ENCODE data around the gene CCSER1. TPM values are rescaled to one million over a fixed set of nuclear protein-coding genes. Genes with fewer than 3 reads are reported as not detected.
"Not testable (repeated sequence)": the region's sequence is repeated elsewhere in the genome, so short reads cannot be mapped to it uniquely, and the experiment has no call there.

CCSER1 gene
- total and polyA plus RNA-seq, 2 of the 8 experiments (the other 6 are each of a cell fraction or from before 2014, with no cell fraction given), result 0.26 to 0.84 TPM

GRCh38 chr4:90906239-90906638 lies 779.0 kb downstream of the CCSER1 start (continued):
- TF ChIP-seq RXRA (IDR thresholded peaks at IDR 0.05; ENCODE audit: insufficient read depth, low read depth, low read length) (no peak), KDM1A (IDR thresholded peaks at IDR 0.05; ENCODE audit: borderline replicate concordance, low read length) (no peak), BACH1 (IDR thresholded peaks at IDR 0.05; ENCODE audit: low read length) (no peak)

- CTCF ChIA-PET (ENCODE audit: partially characterized antibody), result interaction anchor here (0.6 to 1.1 kb wide), 2 partner anchors 165 to 394 kb away, joined by 3 to 5 read pairs; no protein-coding TSS in a partner anchor
- H3K79me2 ChIP-seq (ENCODE audit: control insufficient read depth in 1 of 2, insufficient read depth in 2 of 2, low read length in 2 of 2); H3K9ac ChIP-seq (replicated peaks in 1 of 4; ENCODE audit: extremely low read depth in 1 of 4, low read depth in 3 of 4, low read length in 3 of 4); H3K23ac ChIP-seq (ENCODE audit: insufficient read length); H3K23me2 ChIP-seq (ENCODE audit: low read depth, low read length); H2BK120ac ChIP-seq (replicated peaks; ENCODE audit: low read depth, low read length); H3K4ac ChIP-seq (replicated peaks; ENCODE audit: insufficient read length, low read depth, low read length); H3K4me3 ChIP-seq (ENCODE audit: extremely low read depth in 1 of 4, insufficient read depth in 2 of 4, low read depth in 3 of 4, low read length in 4 of 4); H2AK5ac ChIP-seq (ENCODE audit: low read depth, low read length); H3K79me1 ChIP-seq (ENCODE audit: low read depth, low read length); H3K27me3 ChIP-seq (replicated peaks in 1 of 4; ENCODE audit: control insufficient read depth in 3 of 4, extremely low read depth in 1 of 4, insufficient read depth in 3 of 4, low read length in 3 of 4); FAIRE-seq; H2BK12ac ChIP-seq (ENCODE audit: low read depth, low read length); H2AFZ ChIP-seq (ENCODE audit: low read length); H4K91ac ChIP-seq (replicated peaks; ENCODE audit: insufficient read length, low read length); H4K8ac ChIP-seq (ENCODE audit: extremely low read depth, insufficient read depth, low read length); H4K5ac ChIP-seq (ENCODE audit: insufficient read length, low read depth, low read length); H3K4me2 ChIP-seq (ENCODE audit: insufficient read depth in 1 of 2, low read depth in 2 of 2, low read length in 2 of 2); H2BK15ac ChIP-seq (ENCODE audit: low read length); DNase-seq (ENCODE audit: low read depth in 1 of 2, low spot score in 2 of 2); H3K56ac ChIP-seq (replicated peaks; ENCODE audit: insufficient read length, low read depth, low read length); H3K14ac ChIP-seq (ENCODE audit: insufficient read length); H3K27ac ChIP-seq (ENCODE audit: low read depth, low read length); H3K18ac ChIP-seq (ENCODE audit: extremely low read depth, low read length); H4K20me1 ChIP-seq (replicated peaks in 1 of 2; ENCODE audit: control insufficient read depth in 1 of 2, insufficient read depth in 2 of 2, low read length in 2 of 2); H3K36me3 ChIP-seq (ENCODE audit: control insufficient read depth in 2 of 4, insufficient read depth in 4 of 4, low read length in 3 of 4); H2BK20ac ChIP-seq (ENCODE audit: low read length); H2BK5ac ChIP-seq (ENCODE audit: low read depth, low read length); POLR2A ChIA-PET (ENCODE audit: partially characterized antibody); H3K4me1 ChIP-seq (replicated peaks in 1 of 4; ENCODE audit: control insufficient read depth in 3 of 4, insufficient read depth in 4 of 4, low read length in 3 of 4): not testable (repeated sequence)
- H3K9me3 ChIP-seq (ENCODE audit: insufficient read depth in 2 of 2, low read depth in 1 of 2, low read length in 1 of 2), result peaks cover 8 to 12% of the 10 kb centered on the region in 2 experiments; a peak in 3 of 4 replicates
- 95% methylated on average over 14 of the region's 17 CpGs; no CpG with 5 or more reads in 1 of the 2 experiments for WGBS, 2 experiments (ENCODE audit: extremely low coverage in 1 of 2, insufficient coverage in 1 of 2, insufficient read length in 1 of 2, insufficient replicate concordance in 2 of 2, low coverage in 1 of 2, low lambda C conversion rate in 2 of 2, missing lambda C conversion rate in 1 of 2)
Observed at GRCh38 chr4:90911724-90912434, 784.7 kb downstream of the CCSER1 start.
